ENCODE data around the gene PKP4.

DNA sequence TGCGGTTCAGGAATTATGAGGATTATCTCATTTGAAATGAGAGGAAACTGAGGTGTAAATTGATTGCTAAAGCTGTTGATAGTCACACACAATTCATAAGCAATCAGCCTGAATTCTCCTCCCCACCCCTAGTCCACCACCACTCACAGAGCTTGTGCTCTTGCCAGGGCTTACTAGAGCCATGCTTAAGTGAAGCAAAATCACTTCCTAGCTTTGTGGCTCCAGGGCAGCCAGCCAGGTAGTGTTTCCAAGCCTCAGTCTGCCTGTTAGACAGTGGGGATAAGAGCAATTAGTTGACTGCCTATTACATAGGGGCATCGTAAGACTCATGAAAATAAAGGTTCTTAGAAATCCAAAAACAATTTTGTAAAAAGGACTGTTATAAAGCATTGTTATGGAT is 87.2 kb downstream of the PKP4 start:
- no peak for TF ChIP-seq MXI1 (IDR thresholded peaks at IDR 0.05; ENCODE audit: low read depth, low read length)
- TF ChIP-seq ZNF263 (CRISPR knock-in tag; IDR thresholded peaks at IDR 0.05; ENCODE audit: borderline replicate concordance), result no peak
- no peak for TF ChIP-seq FOXM1 (IDR thresholded peaks at IDR 0.05; ENCODE audit: low read depth)
- TF ChIP-seq FOXM1 (CRISPR knock-in tag; IDR thresholded peaks at IDR 0.05; ENCODE audit: low read depth), result no peak
- TF ChIP-seq ZNF3 (CRISPR knock-in tag; IDR thresholded peaks at IDR 0.05), result no peak
- no peak for TF ChIP-seq TOE1 (IDR thresholded peaks at IDR 0.05; ENCODE audit: borderline replicate concordance)
- TF ChIP-seq TOE1 (CRISPR knock-in tag; IDR thresholded peaks at IDR 0.05; ENCODE audit: borderline replicate concordance, low read depth), result no peak
- TF ChIP-seq, protein P1, sequence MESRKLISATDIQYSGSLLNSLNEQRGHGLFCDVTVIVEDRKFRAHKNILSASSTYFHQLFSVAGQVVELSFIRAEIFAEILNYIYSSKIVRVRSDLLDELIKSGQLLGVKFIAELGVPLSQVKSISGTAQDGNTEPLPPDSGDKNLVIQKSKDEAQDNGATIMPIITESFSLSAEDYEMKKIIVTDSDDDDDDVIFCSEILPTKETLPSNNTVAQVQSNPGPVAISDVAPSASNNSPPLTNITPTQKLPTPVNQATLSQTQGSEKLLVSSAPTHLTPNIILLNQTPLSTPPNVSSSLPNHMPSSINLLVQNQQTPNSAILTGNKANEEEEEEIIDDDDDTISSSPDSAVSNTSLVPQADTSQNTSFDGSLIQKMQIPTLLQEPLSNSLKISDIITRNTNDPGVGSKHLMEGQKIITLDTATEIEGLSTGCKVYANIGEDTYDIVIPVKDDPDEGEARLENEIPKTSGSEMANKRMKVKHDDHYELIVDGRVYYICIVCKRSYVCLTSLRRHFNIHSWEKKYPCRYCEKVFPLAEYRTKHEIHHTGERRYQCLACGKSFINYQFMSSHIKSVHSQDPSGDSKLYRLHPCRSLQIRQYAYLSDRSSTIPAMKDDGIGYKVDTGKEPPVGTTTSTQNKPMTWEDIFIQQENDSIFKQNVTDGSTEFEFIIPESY (CRISPR knock-in tag; IDR thresholded peaks at IDR 0.05), result no peak
- TF ChIP-seq NFIC (IDR thresholded peaks at IDR 0.05), result no peak
- no peak for TF ChIP-seq HNRNPH1 (optimal IDR thresholded peaks at IDR 0.05; ENCODE audit: low read depth, low read length)
